GM18520 (cell line): ENCODE measurements around the gene ZC3H13.

Source experiments
- ATAC-seq: cut with Tn5 transposase; IDR thresholded peaks from one replicate; pipeline ENCODE4 v1.9.1; 2021; ENCODE audit not compliant: unreplicated experiment

The ZC3H13 gene, protein sequence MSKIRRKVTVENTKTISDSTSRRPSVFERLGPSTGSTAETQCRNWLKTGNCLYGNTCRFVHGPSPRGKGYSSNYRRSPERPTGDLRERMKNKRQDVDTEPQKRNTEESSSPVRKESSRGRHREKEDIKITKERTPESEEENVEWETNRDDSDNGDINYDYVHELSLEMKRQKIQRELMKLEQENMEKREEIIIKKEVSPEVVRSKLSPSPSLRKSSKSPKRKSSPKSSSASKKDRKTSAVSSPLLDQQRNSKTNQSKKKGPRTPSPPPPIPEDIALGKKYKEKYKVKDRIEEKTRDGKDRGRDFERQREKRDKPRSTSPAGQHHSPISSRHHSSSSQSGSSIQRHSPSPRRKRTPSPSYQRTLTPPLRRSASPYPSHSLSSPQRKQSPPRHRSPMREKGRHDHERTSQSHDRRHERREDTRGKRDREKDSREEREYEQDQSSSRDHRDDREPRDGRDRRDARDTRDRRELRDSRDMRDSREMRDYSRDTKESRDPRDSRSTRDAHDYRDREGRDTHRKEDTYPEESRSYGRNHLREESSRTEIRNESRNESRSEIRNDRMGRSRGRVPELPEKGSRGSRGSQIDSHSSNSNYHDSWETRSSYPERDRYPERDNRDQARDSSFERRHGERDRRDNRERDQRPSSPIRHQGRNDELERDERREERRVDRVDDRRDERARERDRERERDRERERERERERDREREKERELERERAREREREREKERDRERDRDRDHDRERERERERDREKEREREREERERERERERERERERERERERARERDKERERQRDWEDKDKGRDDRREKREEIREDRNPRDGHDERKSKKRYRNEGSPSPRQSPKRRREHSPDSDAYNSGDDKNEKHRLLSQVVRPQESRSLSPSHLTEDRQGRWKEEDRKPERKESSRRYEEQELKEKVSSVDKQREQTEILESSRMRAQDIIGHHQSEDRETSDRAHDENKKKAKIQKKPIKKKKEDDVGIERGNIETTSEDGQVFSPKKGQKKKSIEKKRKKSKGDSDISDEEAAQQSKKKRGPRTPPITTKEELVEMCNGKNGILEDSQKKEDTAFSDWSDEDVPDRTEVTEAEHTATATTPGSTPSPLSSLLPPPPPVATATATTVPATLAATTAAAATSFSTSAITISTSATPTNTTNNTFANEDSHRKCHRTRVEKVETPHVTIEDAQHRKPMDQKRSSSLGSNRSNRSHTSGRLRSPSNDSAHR (N-terminal part only)

GRCh38 chr13:46052319-46053161 is at the start of gene ZC3H13:
ZC3H13 (minus strand) TSS chr13:46052746; CDS start chr13:46045507, 7,239 bp downstream.
- ATAC-seq = peak; percentile 98

DNA sequence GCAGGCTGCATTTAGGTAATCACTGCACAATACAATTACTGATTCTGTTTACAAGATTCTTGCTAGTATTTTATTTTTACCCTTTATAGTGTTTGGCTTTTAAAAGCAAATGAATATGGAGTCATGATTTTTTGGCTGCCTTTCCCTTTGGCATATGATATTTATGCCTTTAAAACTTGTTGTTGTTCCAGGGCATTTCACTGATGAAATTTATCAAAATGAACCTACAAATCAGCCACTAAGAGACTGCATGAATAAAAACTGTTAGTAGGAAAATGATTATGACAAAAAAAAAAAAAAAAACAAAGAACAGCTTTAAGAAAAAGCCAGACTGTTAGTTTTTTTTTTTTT is 49.7 kb upstream of the ZC3H13 start:
- no peak for ATAC-seq

- no peak for ATAC-seq
Measured at GRCh38 chr13:46101484-46102254, 49.1 kb upstream of the ZC3H13 start.

- no peak for ATAC-seq
Measured at GRCh38 chr13:46101002-46101401, 48.5 kb upstream of the ZC3H13 start.

GRCh38 chr13:46100191-46100815 is 47.8 kb upstream of the ZC3H13 start:
- ATAC-seq = no peak

DNA sequence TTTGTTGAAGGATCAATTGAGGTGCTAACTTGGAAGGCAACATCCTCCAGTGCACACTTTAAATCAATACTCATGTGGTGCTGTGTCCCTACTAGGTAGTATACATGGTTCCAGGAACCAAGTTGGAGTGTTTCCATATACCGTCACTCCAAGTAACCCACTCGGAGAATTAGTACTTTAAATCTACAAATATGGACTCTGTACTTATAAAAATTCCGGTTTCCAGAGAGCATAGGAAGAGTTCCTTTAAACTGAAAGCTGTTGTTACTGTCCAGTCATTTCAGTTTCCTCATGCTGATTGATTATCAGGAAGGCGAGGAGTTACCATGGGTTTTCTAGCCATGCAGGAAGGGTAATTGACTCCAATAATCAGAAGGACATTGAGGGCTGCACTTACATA is 45.1 kb upstream of the ZC3H13 start:
- ATAC-seq = no peak

GRCh38 chr13:46097015-46097414 is 44.5 kb upstream of the ZC3H13 start:
- no peak for ATAC-seq

- no peak for ATAC-seq
Measured at GRCh38 chr13:46094478-46094877, 41.9 kb upstream of the ZC3H13 start.

GRCh38 chr13:46088821-46089562 is 36.4 kb upstream of the ZC3H13 start:
- no peak for ATAC-seq

GRCh38 chr13:46087481-46087880 is 34.9 kb upstream of the ZC3H13 start:
- ATAC-seq = no peak

- no peak for ATAC-seq
Measured at GRCh38 chr13:46086985-46087384, 34.4 kb upstream of the ZC3H13 start.

- no peak for ATAC-seq
Measured at GRCh38 chr13:46086421-46086922, 33.9 kb upstream of the ZC3H13 start.

DNA sequence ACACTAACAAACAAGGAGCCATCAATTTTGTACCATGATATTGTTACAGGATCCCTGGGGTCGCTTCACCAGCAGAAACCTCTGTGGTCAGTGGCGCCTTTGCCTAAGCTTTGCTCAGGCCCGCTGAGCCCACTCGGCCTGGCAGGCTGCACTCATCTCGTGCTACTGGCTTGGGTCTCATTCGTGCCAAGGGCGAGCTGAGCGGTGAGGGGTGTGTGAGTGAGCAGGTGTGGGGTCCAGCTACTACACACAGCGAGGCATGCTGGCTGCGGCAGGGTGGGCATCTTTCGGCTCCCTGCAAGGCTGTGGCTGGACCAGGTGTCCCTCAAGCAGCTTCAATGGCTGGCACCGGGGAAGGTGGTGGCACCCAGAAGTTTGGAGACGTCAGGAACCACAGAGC is 33.2 kb upstream of the ZC3H13 start:
- ATAC-seq = no peak

GRCh38 chr13:46082324-46082723 is 29.8 kb upstream of the ZC3H13 start:
- ATAC-seq = no peak

- no peak for ATAC-seq
Measured at GRCh38 chr13:46079770-46080169, 27.2 kb upstream of the ZC3H13 start.

GRCh38 chr13:46077265-46077664 is 24.7 kb upstream of the ZC3H13 start:
- ATAC-seq = no peak

DNA sequence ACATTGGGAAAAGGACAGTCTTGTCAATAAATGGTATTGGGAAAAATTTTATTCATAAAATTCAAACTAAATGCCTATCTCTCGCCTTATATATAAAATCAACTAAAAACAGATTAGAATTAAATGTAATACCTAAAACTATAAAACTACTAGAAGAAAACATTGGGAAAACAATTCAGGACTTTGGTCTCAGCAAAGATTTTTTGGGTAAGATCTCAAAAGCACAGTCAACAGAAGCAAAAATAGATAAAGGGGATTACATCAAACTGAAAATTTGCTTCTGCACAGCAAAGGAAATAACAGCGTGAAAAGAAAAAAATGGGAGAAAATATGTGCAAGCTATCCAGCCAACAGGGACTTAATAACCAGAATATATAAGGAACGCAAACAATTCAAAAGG is 24.3 kb upstream of the ZC3H13 start:
- no peak for ATAC-seq

- ATAC-seq = no peak
Measured at GRCh38 chr13:46075811-46076210, 23.3 kb upstream of the ZC3H13 start.
